Thymus (tissue), 11 donors: ENCODE measurements around the gene CUEDC1. TPM values are rescaled to one million over a fixed set of nuclear protein-coding genes. Genes with fewer than 3 reads are reported as not detected.
A peak's percentile ranks its signal among the peaks of the same experiment; 100 is the strongest.

Experiments
- DNase-seq, 9 donors: peaks; one replicate each; pipeline ENCODE4 v3.0.0-alpha.2; 2013; ENCODE audit warnings: low spot score in 9 of 9, low read depth in 6 of 9, missing footprints in 1 of 9
- H3K27ac ChIP-seq, 2 donors: one replicate each; pipeline ENCODE4 v1.5.1; 2013; ENCODE audit warnings: control low read depth in 1 of 2, low read depth in 1 of 2, low read length in 1 of 2, mild to moderate bottlenecking in 1 of 2, moderate library complexity in 1 of 2
- H3K27me3 ChIP-seq, 2 donors: one replicate each; pipeline ENCODE4 v1.5.1; 2013; ENCODE audit warnings: low read length in 1 of 2; ENCODE audit not compliant: control insufficient read depth in 2 of 2, insufficient read depth in 1 of 2
- H3K36me3 ChIP-seq, 2 donors: one replicate each; pipeline ENCODE4 v1.5.1; 2013; ENCODE audit warnings: low read length in 1 of 2, mild to moderate bottlenecking in 1 of 2, moderate library complexity in 1 of 2; ENCODE audit not compliant: control insufficient read depth in 2 of 2, insufficient read depth in 2 of 2
- H3K4me1 ChIP-seq, 2 donors: one replicate each; pipeline ENCODE4 v1.5.1; 2013; ENCODE audit warnings: low read length in 2 of 2; ENCODE audit not compliant: control insufficient read depth in 2 of 2, insufficient read depth in 2 of 2
- H3K4me3 ChIP-seq, 2 donors: one replicate each; pipeline ENCODE4 v1.5.1; 2013; ENCODE audit warnings: low read length in 2 of 2, control low read depth in 1 of 2, mild to moderate bottlenecking in 1 of 2
- H3K9me3 ChIP-seq, 2 donors: one replicate each; pipeline ENCODE4 v1.5.1; 2013; ENCODE audit warnings: low read length in 1 of 2, mild to moderate bottlenecking in 1 of 2; ENCODE audit not compliant: control insufficient read depth in 2 of 2, insufficient read depth in 1 of 2
- WGBS: extraction: QIAGEN DNeasy Blood & Tissue Kit; methylation state at CpG from one replicate; pipeline ENCODE4 v1.1.7; 2013; 5-methylcytosine and 5-hydroxymethylcytosine counted together
- polyA plus RNA-seq: library from polyadenylated mRNA; stranded (reverse); fragments of 200-250 nt; gene quantifications from one replicate; pipeline ENCODE4 v1.2.3, GENCODE V29; 2013
- total RNA-seq: library from RNA; stranded (reverse); fragments of 120-200 nt; gene quantifications from one replicate; pipeline ENCODE4 v1.2.4, GENCODE V29; 2013
- donor health status: healthy.

The CUEDC1 gene
- total and polyA plus RNA-seq, 2 donors, result 3.1 to 19.3 TPM

- DNase-seq, result no peak
- Histone ChIP-seq H3K4me1 (peaks cover 6 to 26% of the 10 kb centered on the region in 2 donors), H3K36me3 (no peaks in the 10 kb centered on the region), H3K4me3 (no peak overlapping the region), H3K27me3 (peaks cover 0 to 13% of the 10 kb centered on the region in 2 donors), H3K27ac (peak overlapping the region; percentile 20 to 65), H3K9me3 (peaks cover 0 to 12% of the 10 kb centered on the region in 2 donors)
- WGBS, result 97% methylated on average over 8 of the region's 8 CpGs
Observed at GRCh38 chr17:57881143-57881542, 74.1 kb downstream of the CUEDC1 start.

- H3K4me3 ChIP-seq, result no peak overlapping the region
- H3K27ac ChIP-seq, result no peak overlapping the region
- WGBS, result 36% methylated on average over 8 of the region's 8 CpGs
- peaks cover 0 to 7% of the 10 kb centered on the region in 2 donors for H3K27me3 ChIP-seq
- peaks cover 6 to 37% of the 10 kb centered on the region in 2 donors for H3K4me1 ChIP-seq
- no peaks in the 10 kb centered on the region for H3K36me3 ChIP-seq
- peaks cover 0 to 8% of the 10 kb centered on the region in 2 donors for H3K9me3 ChIP-seq
- DNase-seq, result peak in 1 of 9 donors; percentile 40
Observed at GRCh38 chr17:57880086-57880456, 75.1 kb downstream of the CUEDC1 start.

DNA sequence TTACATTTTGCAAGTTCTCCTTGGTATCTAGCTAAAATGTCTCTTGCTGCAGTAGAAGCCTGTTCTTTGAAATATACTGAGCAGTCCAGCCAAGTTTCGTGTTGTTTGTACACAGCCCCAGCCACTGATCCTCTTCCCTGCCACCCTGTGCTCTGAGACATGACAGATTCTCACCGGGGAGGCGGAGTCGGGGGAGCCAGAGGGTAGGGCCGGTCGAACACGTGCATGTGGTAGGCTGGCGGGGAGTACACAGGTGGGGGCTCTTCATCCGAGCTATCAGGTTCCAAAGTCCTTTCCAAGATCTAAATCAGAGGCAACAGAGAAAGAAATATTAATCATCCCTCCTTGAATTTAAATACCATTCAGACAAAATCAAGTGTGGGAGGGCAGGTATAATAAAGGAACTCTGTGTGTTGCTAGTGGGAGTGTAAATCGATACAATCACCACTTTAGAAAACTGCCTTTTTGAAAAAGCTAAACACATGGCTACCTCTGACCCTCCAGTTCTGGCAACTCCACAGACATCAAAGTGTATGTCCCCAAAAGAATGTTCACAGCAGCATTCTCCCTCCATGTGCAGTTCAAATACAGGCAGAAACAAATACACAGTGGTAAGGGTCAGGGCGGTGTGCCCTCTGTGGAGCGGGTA, 75.7 kb downstream of the CUEDC1 start:
- peaks cover 0 to 8% of the 10 kb centered on the region in 2 donors for H3K9me3 ChIP-seq
- no peaks in the 10 kb centered on the region for H3K36me3 ChIP-seq
- no peak for DNase-seq
- 82% methylated on average over 12 of the region's 12 CpGs for WGBS
- peaks cover 10 to 42% of the 10 kb centered on the region in 2 donors for H3K4me1 ChIP-seq
- H3K4me3 ChIP-seq, result no peak overlapping the region
- peaks cover 0 to 6% of the 10 kb centered on the region in 2 donors for H3K27me3 ChIP-seq
- no peak overlapping the region for H3K27ac ChIP-seq

DNA sequence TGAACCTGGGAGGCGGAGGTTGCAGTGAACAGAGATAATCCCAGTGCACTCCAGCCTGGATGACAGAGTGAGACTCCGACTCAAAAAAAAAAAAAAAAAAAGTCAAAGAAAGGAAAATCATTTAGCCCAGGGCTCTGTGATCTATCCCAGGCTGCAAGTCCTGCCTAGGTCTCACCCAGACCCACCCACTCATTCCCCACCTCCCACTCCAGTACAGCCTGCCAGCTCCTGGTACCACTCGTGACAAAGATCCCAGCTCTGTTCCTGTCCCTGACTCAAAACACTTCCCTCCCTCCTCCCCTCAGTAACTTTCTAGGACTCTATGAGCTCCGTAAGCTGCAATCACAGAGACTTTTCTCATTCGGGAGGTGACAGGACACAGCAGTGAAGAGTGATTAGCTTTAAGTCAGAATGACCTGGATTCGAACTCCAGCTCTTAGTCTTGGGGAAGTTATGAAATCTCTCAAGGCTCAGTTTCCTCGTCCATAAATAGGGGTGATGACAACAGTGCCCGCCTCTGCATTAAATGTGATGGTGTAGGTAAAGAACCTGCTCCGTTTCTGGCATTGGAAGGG, 77.3 kb downstream of the CUEDC1 start:
- H3K36me3 ChIP-seq, result no peaks in the 10 kb centered on the region
- WGBS, result 89% methylated on average over 9 of the region's 9 CpGs
- H3K9me3 ChIP-seq, result peaks cover 0 to 8% of the 10 kb centered on the region in 2 donors
- H3K27ac ChIP-seq, result no peak overlapping the region
- H3K4me3 ChIP-seq, result no peak overlapping the region
- peaks cover 16 to 59% of the 10 kb centered on the region in 2 donors for H3K4me1 ChIP-seq
- DNase-seq, result no peak
- peaks cover 0 to 14% of the 10 kb centered on the region in 2 donors for H3K27me3 ChIP-seq

DNA sequence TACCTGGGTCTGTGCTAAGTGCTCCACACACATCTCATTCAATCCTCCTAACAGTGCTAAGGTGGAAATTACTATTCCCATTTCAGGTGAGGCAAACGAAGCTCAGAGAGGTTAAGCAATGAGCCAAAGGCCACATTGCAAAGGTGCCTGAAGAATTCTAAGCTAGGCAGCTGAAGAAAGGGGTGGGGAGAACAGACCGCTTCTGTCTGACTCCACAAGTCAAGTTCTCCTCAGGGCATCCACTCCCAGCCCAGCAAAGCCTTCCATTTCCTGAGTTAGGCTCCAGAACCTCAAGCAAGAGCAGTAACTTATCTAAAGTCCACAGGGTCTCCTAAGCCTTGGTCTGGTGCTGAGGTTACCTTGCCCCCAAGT, 78.4 kb downstream of the CUEDC1 start:
- DNase-seq, result no peak
- WGBS, result 78% methylated on average over 2 of the region's 2 CpGs
- no peaks in the 10 kb centered on the region for H3K36me3 ChIP-seq
- H3K27ac ChIP-seq, result no peak overlapping the region
- H3K27me3 ChIP-seq, result peaks cover 0 to 14% of the 10 kb centered on the region in 2 donors
- peaks cover 0 to 3% of the 10 kb centered on the region in 2 donors for H3K9me3 ChIP-seq
- no peak overlapping the region for H3K4me3 ChIP-seq
- peaks cover 16 to 68% of the 10 kb centered on the region in 2 donors for H3K4me1 ChIP-seq

- WGBS, result 78% methylated on average over 15 of the region's 15 CpGs
- Histone ChIP-seq H3K4me3 (no peak overlapping the region), H3K27ac (peak overlapping the region in 1 of 2 donors; percentile 3), H3K4me1 (peaks cover 16 to 67% of the 10 kb centered on the region in 2 donors), H3K27me3 (peaks cover 0 to 14% of the 10 kb centered on the region in 2 donors), H3K36me3 (no peaks in the 10 kb centered on the region), H3K9me3 (no peaks in the 10 kb centered on the region)
- DNase-seq, result no peak
Observed at GRCh38 chr17:57876023-57876865, 79.0 kb downstream of the CUEDC1 start.

DNA sequence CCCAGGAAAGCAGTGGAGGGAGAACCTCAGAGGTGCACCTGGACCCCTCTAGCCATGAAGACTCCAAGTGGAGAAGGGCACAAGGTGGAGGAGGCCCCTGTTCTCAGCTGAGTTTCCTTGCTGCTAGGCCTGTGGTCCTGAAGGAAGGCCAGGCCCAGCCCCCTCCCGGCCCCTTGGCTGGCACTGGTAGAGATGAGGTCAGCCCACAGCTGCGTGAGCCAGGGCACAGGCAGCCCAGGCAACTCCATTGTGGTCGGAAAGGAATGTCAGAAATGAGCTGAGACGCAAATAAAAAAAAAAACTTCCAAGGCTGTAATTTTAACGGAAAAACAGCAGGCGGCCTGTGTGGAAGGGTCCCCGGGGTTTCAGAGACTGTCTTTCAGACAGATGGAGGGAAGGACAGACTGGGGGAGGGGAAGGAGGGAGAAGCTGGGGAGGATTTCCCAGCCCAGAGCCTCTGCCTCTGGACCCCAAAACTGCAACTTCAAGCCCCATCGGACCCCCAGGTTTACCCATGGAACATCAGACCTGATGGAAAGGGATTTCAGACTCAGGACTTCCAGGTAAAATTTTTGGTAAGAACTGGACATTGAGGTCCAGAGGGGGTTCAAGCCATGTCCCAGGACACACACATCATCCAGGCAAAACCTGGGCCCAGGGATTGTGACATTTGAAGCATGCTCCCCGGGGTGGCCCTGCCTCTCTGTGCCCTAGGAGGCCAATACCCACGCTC, 79.8 kb downstream of the CUEDC1 start:
- peaks cover 16 to 66% of the 10 kb centered on the region in 2 donors for H3K4me1 ChIP-seq
- H3K4me3 ChIP-seq, result no peak overlapping the region

DNA sequence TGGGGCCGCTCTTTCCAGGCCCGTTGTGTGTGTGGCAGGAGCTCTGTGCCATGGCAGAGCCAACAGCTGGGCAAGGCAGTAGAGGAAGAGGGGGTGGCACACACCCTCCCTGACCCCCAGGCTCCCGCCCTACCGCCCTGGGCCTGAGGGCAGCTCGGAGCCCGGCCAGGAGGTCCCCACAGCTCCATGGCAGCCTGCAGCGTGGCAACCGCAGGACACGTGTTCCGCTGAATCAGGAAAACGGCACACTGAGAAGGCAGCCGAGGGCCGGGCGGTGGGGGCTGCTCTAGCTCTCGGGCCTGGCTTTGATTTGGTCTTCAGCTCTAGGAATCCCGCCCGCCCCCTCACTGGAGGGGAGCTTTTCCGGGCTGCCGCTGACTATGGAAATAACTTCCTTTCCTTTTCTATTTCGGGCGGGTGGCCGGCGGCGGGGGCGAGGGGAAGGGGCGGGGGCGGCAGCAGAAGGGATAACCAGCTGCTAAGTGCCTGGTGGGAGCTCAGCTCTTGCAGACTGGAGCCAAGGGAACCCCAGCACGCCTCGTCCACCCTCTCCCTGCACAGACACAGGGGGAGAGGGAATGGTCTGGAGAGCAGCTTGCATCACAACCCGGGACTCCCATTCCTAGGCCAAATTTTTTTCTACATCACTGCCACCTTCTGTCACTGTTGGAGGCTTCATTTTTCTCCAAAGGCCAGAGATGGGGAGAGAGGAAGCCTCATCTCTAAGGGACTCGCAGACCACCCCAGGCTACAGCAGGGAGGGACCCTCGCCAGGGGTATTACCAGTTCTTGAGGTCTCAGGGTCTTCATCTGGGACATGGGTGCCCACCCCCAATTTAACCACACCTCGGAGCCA, 80.5 kb downstream of the CUEDC1 start:
- no peak overlapping the region for H3K4me3 ChIP-seq
- no peaks in the 10 kb centered on the region for H3K9me3 ChIP-seq
- H3K27me3 ChIP-seq, result peaks cover 0 to 14% of the 10 kb centered on the region in 2 donors
- peaks cover 11 to 62% of the 10 kb centered on the region in 2 donors for H3K4me1 ChIP-seq
- no peaks in the 10 kb centered on the region for H3K36me3 ChIP-seq
- WGBS, result 6% methylated on average over 33 of the region's 33 CpGs
- peak overlapping the region; percentile 72 to 76 for H3K27ac ChIP-seq
- DNase-seq, result peak in 1 of 9 donors; percentile 63

More for the DNA sequence above, 79.8 kb downstream of the CUEDC1 start:
- H3K9me3 ChIP-seq, result no peaks in the 10 kb centered on the region
- DNase-seq, result no peak
- H3K27me3 ChIP-seq, result peaks cover 0 to 14% of the 10 kb centered on the region in 2 donors
- peak overlapping the region; percentile 49 to 72 for H3K27ac ChIP-seq
- H3K36me3 ChIP-seq, result no peaks in the 10 kb centered on the region
- 32% methylated on average over 10 of the region's 10 CpGs for WGBS
